GM12892 (cell line): ENCODE measurements around the gene KCNH8.

ENCODE experiments used
- POLR2A ChIP-seq: IDR thresholded peaks from 2 replicates; pipeline ENCODE4 v1.6.1; 2011; ENCODE audit warnings: low read depth, low read length, control low read depth
- POLR2AphosphoS5 ChIP-seq: IDR thresholded peaks from 2 replicates; pipeline ENCODE4 v1.6.1; 2011; ENCODE audit warnings: low read depth, low read length, control low read depth
- TAF1 ChIP-seq: IDR thresholded peaks from 2 replicates; pipeline ENCODE4 v1.6.1; 2011; ENCODE audit warnings: low read depth, mild to moderate bottlenecking, control low read depth, low read length, borderline replicate concordance

GRCh38 chr3:19272296-19272695 is 124.0 kb downstream of the KCNH8 start:
- TF ChIP-seq POLR2A = no peak
- TF ChIP-seq POLR2AphosphoS5 = no peak
- no peak for TF ChIP-seq TAF1
